Left lung (tissue), 10 donors: Measurements from ENCODE around the gene PLXNA3. TPM values are rescaled to one million over a fixed set of nuclear protein-coding genes. Genes with fewer than 3 reads are reported as not detected.

Experiments
- ATAC-seq: fragments of 200-7000 bp; cut with Tn5 transposase; one replicate; pipeline ENCODE4 v1.9.1; 2020; ENCODE audit warnings: moderate library complexity
- DNase-seq, 4 donors: peaks; one replicate each; pipeline ENCODE4 v3.0.0-alpha.2; 2013 to 2020
- H3K27ac ChIP-seq, 2 donors: fragments of 200-600 bp; sonication (generic) in 1 of 2; one replicate each; pipeline versions ENCODE4 v1.5.0 to v1.8.0; 2020 to 2021
- H3K27me3 ChIP-seq, 2 donors: fragments of 200-600 bp; sonication (generic) in 1 of 2; one replicate each; pipeline versions ENCODE4 v1.5.0 to v1.8.0; 2020 to 2021
- H3K36me3 ChIP-seq, 2 donors: fragments of 200-600 bp; sonication (generic) in 1 of 2; one replicate each; pipeline versions ENCODE4 v1.5.0 to v1.8.0; 2020 to 2021
- H3K4me1 ChIP-seq, 2 donors: fragments of 200-600 bp; one replicate each; pipeline ENCODE4 v1.8.0; 2021
- H3K4me3 ChIP-seq, 2 donors: fragments of 200-600 bp; sonication (generic) in 1 of 2; one replicate each; pipeline versions ENCODE4 v1.5.0 to v1.8.0; 2020 to 2021; ENCODE audit warnings: mild to moderate bottlenecking in 1 of 2
- H3K9me3 ChIP-seq, 2 donors: fragments of 200-600 bp; sonication (generic) in 1 of 2; one replicate each; pipeline versions ENCODE4 v1.5.0 to v1.8.0; 2020 to 2021
- CTCF ChIP-seq, 2 donors: fragments of 200-600 bp; sonication (generic) in 1 of 2; IDR thresholded peaks; one replicate each; pipeline versions ENCODE4 v1.5.0 to v1.8.0; 2021; ENCODE audit warnings: antibody characterized with exemption in 2 of 2
- intact Hi-C, 2 donors: fragments of 100-400 bp; cut with DNase I; formaldehyde crosslinking; loops; one replicate each; pipeline versions ENCODE4 v1.11.2 to v1.14.2; 2022
- polyA plus RNA-seq, 6 donors: library from polyadenylated mRNA; unstranded; fragments of 120-200 nt; gene quantifications; one replicate each; pipeline ENCODE4 v1.2.1, GENCODE V29; 2013; ENCODE audit not compliant: insufficient read length in 6 of 6
- total RNA-seq, 2 donors: library from RNA; stranded (reverse); fragmentation: NEBNext Ultra II Directional; extraction: Animal tissue kit (Norgen Biotek cat#: 25700); gene quantifications; one replicate each; pipeline ENCODE4 v1.2.1, GENCODE V29; 2021
- donor health status: DM: no; HTN: yes; CAD: no.
- donor health status: DM: no; HTN: no; CAD: no.

Gene PLXNA3
- total and polyA plus RNA-seq, 8 donors: 48.7 to 83.6 (median 60.9) TPM

- no peak for TF ChIP-seq CTCF (IDR thresholded peaks at IDR 0.05)
- Histone ChIP-seq H3K4me1 (peaks cover 0 to 26% of the 10 kb centered on the region in 2 donors), H3K9me3 (no peaks in the 10 kb centered on the region), H3K27me3 (no peaks in the 10 kb centered on the region), H3K4me3 (no peak overlapping the region), H3K36me3 (peaks cover 0 to 44% of the 10 kb centered on the region in 2 donors), H3K27ac (no peak overlapping the region)
- DNase-seq (no peak), ATAC-seq (no peak)
- intact Hi-C loops: no loop called here
These were observed 16.5 kb upstream of the PLXNA3 start for GRCh38 chrX:154441564-154441963.

- Histone ChIP-seq H3K27me3 (no peaks in the 10 kb centered on the region), H3K4me3 (no peak overlapping the region), H3K4me1 (peaks cover 0 to 26% of the 10 kb centered on the region in 2 donors), H3K27ac (no peak overlapping the region), H3K9me3 (no peaks in the 10 kb centered on the region), H3K36me3 (peaks cover 0 to 48% of the 10 kb centered on the region in 2 donors)
- ATAC-seq (no peak), DNase-seq (no peak)
- intact Hi-C loops: no loop called here
- no peak for TF ChIP-seq CTCF (IDR thresholded peaks at IDR 0.05)
These were observed 15.9 kb upstream of the PLXNA3 start for GRCh38 chrX:154441984-154442707.

- H3K9me3 ChIP-seq: no peaks in the 10 kb centered on the region
- H3K4me1 ChIP-seq: peaks cover 0 to 19% of the 10 kb centered on the region in 2 donors
- TF ChIP-seq CTCF (IDR thresholded peaks at IDR 0.05): no peak
- intact Hi-C loops: no loop called here
- peaks cover 0 to 56% of the 10 kb centered on the region in 2 donors for H3K36me3 ChIP-seq
- ATAC-seq: peak; percentile 5
- peak overlapping the region in 1 of 2 donors; percentile 66 for H3K4me3 ChIP-seq
- H3K27ac ChIP-seq: peak overlapping the region; percentile 58 to 67
- H3K27me3 ChIP-seq: no peaks in the 10 kb centered on the region
- no peak for DNase-seq
These were observed 14.6 kb upstream of the PLXNA3 start for GRCh38 chrX:154443479-154443910.

GRCh38 chrX:154443992-154444754, 13.9 kb upstream of the PLXNA3 start, which contains the start of gene FAM50A:
Gene FAM50A (plus strand): TSS chrX:154444141. CDS start chrX:154444236, 95 bp downstream.
- intact Hi-C loops: no loop called here
- TF ChIP-seq CTCF (IDR thresholded peaks at IDR 0.05): no peak
- peak in 3 of 4 donors; percentile 74 to 94 (median 79) for DNase-seq

GRCh38 chrX:154444755-154445246, 13.3 kb upstream of the PLXNA3 start:
- ATAC-seq (no peak), DNase-seq (no peak)
- Histone ChIP-seq H3K4me3 (peak overlapping the region; percentile 44 to 66), H3K9me3 (no peaks in the 10 kb centered on the region), H3K27ac (peak overlapping the region in 1 of 2 donors; percentile 74), H3K4me1 (peaks cover 0 to 13% of the 10 kb centered on the region in 2 donors), H3K27me3 (no peaks in the 10 kb centered on the region), H3K36me3 (peaks cover 0 to 60% of the 10 kb centered on the region in 2 donors)
- no peak for TF ChIP-seq CTCF (IDR thresholded peaks at IDR 0.05)
- intact Hi-C loops: no loop called here

More at GRCh38 chrX:154443992-154444754, 13.9 kb upstream of the PLXNA3 start, which contains the start of gene FAM50A:
- peak; percentile 89 for ATAC-seq
- Histone ChIP-seq H3K4me3 (peak within 1 kb of the TSS; percentile 44 to 66), H3K27ac (peak within 1 kb of the TSS; percentile 67 to 74), H3K36me3 (peaks cover 0 to 59% of the 10 kb centered on the region in 2 donors), H3K4me1 (peaks cover 0 to 13% of the 10 kb centered on the region in 2 donors), H3K27me3 (no peaks in the 10 kb centered on the region), H3K9me3 (no peaks in the 10 kb centered on the region)
